ENCODE measurements around the gene HOXA5. TPM values are rescaled to one million over a fixed set of nuclear protein-coding genes. Genes with fewer than 3 reads are reported as not detected.

Gene HOXA5
- polyA plus RNA-seq, 3 donors, result 3.1 to 29.6 (median 11.8) TPM

DNA sequence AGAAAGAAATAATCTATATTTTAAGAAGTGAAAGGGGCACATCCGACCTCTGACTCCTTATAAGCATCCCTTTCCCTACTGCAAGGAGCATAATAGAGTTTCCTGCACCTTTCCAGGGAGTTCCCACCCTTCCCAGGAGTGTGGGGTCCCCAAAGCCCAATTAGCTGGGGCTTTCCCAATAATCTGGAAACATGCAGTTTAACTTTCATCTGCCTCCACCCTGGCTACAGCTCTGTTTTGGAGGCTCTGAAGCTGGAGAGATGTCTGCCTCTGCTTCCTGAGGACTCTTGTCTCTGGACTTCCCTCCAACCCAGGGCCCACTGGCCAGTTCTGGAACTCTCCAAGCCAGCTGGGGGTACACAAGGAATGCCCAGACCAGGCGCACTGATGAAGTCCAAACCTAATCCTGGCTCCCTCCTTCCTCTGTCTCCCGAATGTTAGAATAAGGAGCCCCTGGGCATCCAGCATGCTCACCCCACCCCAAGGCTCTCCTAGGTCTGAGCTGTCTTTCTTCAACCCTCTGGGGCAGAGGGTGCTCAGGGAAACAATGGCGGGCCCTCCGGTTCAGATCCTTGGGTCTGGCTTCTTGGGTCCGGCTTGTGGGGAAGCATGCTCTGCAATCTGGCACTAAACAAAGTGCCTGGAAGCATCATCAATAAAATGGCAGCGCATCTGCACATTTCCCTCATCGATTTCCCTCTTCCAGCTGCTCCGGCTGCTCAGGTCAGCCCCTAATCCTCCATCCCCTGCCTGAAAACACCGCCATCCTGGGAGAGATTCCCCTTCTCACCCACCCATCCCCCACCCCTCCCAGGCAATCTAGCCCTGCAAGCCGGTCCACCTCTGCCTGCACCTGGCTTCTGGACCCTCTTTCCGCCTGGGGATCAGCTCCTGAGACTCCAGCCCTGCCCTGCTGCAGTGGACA lies 26.3 kb downstream of the HOXA5 start:
- H3K27ac ChIP-seq (ENCODE audit: low read depth, low read length), result no peak overlapping the region
- WGBS, 3 donors, result 21 to 53% (median 52%) methylated on average over 12 of the region's 12 CpGs

DNA sequence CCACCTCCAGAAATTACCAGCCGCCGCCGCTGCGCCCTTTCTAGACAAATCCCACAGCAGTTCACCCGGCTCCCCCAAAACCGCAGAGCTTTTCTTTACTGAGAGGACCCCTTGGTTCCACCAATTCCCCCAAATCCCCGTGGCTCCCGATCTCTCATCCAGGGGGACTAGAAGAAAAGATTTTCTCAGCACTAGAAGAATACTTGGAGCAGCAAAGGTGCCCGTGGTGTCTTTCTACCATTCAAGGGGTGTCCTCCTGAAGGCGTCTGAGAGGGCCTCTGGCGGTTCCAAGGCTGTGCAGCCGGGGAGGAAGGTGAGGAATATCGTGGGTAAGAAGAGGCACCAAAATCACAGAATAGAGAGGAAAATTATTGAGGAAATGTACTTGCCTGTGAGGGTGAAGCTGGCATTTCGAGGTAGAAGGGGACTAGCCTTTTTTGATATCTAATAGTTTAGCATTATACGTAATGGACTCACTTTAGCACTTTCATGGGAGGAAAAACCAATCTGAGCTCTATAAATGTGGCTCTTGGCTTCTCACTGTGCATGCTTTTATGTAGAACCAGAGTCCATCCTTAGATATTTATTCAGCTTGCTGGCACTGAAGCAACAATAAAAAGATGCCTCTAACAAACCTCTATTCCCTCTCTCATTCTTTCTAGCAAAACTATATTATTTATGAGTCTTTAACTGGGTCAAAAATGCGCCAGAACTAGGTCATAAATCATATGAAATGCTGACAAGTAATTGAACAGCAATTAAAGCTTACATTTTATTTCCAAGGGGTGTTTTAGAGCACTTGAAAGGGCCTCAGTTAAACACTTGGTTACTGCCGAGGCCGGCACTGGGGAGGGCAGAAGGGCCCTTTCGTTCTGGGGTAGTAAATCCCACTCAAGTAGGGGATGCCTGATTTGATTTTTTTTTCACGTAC lies 27.2 kb downstream of the HOXA5 start:
- H3K27ac ChIP-seq (ENCODE audit: low read depth, low read length), result no peak overlapping the region
- 39 to 53% (median 50%) methylated on average over 20 of the region's 20 CpGs for WGBS, 3 donors

DNA sequence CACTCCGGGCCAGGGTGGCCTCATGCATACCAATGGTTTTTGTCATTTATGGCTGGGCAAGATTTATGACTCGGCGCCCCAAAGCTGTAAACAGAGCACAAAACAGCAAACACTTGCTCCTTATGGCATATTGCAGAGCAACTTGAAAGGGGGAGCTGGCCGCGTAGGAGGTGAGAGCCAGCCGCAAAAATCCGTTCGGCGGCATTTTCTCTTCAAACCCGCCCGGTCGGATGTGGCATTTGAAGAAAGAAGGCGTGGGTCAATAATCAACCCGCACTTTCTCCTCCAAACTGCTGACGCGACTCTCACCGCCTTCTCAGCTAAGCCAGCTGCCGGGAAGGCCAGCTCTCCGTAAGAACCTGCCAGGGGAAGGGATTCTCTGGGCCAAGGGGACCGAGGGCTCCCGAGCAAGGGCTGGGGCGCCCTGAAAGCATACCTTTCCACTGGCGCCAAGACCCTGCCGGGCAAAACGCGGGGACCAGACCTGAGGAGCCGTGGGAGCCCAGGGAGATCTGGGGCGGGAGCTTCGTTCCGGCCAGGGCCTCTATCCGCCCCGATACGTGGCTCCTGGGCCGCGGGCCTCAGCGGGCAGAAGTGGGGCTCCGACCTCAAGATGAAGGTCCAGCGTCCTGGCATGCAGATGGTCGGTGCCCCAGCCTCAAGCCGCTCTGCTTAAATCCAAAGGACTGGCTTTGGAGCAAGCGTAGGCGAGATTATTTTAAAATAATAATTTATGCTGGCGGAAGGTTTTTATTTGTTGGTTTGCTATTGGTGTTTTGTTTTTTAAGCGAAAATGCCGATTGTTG lies 28.1 kb downstream of the HOXA5 start:
- WGBS, 3 donors, result 21 to 49% (median 46%) methylated on average over 45 of the region's 45 CpGs
- peak overlapping the region; percentile 87 for H3K27ac ChIP-seq (ENCODE audit: low read depth, low read length)

DNA sequence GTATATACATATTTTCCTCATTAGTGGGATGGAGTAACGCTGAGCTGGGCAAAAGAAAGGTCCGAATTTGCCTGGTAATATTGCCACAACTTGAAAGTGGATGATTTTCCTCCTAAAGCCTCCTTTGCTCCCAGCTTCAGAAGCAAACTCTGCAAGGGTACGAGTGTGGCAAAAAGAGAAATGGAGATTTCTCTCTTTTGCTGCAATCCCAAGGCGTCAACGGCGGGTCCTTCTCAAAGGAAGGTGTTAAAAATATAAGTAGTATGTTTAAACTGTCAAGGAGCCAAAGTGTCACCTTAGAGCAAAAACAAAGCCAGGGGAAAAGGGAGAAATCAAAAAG lies 28.6 kb downstream of the HOXA5 start:
- WGBS, 3 donors, result 21 to 44% (median 39%) methylated on average over 6 of the region's 6 CpGs

DNA sequence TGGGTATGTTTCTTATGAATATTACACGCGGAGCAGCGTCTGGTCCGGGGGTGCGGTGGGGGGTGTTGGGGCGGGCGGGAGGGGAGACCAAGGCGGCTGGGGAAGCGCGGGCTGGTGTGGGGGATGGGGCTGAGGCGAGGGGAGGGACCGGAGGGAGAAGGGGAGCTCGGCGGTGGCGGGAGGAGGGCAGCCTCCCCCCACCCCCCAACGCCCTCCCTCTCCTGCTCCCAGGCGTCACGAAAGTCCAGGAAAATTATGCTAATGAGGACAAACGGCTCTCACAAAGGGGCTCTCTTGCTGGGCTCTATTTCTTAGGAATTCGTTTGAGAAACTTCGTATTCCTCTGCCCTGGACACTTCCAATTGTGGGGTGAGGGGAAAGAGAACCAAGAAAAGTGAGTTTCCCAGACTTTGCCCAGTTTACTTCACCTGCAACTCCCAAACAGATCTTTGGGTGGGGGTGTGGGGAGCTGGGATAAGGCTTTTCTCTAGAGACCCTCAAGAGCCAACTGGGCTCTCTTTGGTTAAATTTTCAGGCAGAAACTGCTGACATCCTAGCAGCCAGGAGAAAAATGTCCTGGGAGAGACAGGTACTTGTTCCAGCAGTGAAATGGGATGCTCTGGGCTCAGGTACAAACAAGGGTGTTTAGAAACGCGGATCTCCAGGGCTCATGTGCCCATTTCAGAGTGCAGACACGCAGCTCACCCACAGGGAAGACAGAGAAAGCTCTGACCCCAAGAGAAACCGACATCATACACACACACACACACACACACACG lies 29.3 kb downstream of the HOXA5 start:
- 11 to 55% (median 39%) methylated on average over 18 to 26 of the region's 26 CpGs for WGBS, 3 donors
- peak overlapping the region; percentile 51 for H3K27ac ChIP-seq (ENCODE audit: low read depth, low read length)

More for the DNA sequence above, 28.6 kb downstream of the HOXA5 start:
- H3K27ac ChIP-seq (ENCODE audit: low read depth, low read length), result peak overlapping the region; percentile 87

DNA sequence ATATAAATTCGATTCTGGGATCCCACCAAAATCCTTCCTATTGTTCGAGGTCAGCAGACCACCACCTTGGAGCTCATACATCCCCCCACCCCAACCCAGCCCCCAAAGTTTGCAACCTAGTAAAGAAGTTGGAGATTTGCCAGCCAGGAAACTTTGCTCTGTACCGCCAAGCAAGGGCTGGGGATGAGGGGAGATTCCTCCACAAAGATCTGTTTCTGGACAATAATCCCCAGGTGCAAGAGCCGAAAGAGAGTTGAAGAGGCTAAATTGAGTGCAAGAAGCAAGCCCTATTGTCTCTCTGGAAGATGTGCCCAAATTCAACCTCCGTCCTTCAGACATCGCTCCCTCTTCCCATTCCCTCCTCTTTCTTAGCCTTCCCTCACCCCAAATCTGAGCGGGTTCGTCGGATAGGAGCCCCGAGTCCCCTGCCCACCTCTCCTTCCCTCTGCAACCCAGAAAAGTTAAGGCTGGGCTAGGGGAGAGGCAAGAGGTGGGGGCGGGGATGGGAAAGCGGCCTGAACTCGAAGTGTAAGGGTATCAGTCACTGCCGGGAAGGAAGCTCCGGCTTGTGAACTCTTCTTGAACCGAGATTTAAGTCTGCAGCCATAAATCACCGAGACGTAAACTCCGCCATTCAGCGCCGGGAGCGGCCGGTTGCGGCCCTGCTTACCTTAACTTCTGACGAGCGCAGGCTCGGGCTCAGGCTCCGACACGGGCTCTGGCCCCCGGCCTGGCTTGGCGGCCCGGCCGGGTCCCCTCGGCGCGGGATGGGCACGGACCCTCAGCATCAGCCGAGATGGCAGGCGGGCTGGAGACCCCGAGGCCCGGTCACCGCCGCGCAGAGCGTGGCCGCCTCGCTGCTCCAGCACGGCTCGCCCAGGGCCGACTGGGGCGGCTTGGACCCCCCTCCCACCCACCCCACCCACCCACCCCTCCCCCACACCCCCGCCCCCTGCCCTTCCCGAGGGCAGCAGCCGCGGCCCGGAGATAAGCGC lies 30.2 kb downstream of the HOXA5 start:
- H3K27ac ChIP-seq (ENCODE audit: low read depth, low read length), result peak overlapping the region; percentile 79
- 12 to 44% (median 42%) methylated on average over 40 to 57 of the region's 57 CpGs for WGBS, 3 donors

DNA sequence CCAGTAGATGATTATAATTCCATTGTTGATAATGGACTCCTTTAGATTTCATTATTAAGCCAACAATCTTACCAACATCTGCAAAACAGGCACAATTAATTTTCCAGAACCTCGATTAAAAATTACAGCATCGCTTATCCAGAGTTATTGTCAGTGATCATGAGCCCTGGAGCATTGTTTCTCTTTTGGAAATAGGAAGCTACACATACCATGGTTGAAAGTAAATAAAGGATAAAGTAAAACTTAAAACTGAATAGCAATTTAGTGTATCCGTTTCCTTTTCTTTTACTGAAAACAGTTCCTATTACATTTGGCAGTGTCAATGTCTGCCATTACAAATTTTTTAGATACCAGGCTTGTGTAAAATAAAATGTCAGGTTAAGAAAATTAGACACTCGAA lies 31.1 kb downstream of the HOXA5 start:
- WGBS, 3 donors, result 32 to 41% (median 41%) methylated on average over 4 of the region's 4 CpGs

DNA sequence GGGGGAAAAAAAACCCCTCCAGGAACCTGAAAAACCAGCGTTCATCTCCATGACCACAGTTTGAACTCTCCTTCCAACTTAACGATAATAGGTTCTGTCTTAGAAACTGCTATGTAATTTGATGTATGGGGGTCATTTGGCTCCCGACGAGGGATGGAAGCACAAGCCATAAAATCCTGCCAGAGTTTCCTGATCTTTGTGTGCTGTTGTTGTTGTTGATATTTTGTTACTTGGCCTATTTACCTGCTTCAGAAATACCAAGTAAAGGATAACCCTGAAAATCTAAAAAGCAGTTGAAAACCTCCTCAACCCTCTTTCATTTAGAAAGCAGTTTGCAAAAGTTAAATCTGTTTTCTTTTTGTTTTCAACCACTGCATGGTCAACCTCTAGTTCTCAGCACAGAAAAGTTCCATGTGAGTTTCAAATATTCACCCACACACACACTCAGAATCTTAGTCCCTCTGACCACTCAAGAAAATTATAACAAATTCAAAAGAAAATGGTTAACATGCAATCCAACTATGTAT lies 31.7 kb downstream of the HOXA5 start:
- WGBS, 3 donors, result 13 to 40% (median 38%) methylated on average over 4 of the region's 4 CpGs

More for the DNA sequence above, 31.1 kb downstream of the HOXA5 start:
- H3K27ac ChIP-seq (ENCODE audit: low read depth, low read length), result no peak overlapping the region

DNA sequence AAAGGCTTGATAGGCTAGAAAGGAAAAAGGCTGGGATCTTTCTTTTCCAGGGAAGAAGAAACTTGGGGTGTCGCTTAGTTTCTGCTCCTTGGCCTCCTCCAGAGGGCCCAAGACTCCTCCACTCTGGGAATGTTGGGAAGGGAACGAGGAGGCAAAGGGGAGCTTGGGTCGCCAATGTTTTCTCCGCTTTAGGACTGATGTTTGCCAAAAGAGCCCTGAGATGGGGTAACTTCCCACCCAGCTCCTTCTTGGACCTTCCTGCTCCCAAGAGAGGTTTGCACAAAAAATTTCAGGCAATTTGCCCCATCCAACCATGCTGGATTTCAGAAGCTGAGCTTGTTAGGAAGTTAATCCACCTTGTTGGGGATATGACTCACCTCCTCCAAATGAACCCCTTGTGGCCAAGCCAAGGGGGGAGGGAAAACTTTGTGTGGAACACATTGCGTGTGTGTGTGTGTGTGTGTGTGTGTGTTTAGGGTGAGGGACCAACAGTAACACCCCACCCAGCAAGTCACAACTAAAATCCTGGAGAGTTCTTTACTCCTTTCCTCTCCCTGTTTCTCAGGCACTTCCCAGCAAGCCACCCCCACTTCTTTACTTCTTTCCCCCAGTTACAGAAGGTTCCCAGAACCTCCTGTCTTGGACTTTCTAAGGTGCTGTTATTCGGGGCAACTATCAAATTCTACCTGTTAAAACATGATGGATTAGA lies 32.3 kb downstream of the HOXA5 start:
- WGBS, 3 donors, result 21 to 48% (median 33%) methylated on average over 6 of the region's 6 CpGs
- peak overlapping the region; percentile 82 for H3K27ac ChIP-seq (ENCODE audit: low read depth, low read length)

More for the DNA sequence above, 31.7 kb downstream of the HOXA5 start:
- H3K27ac ChIP-seq (ENCODE audit: low read depth, low read length), result peak overlapping the region; percentile 91

DNA sequence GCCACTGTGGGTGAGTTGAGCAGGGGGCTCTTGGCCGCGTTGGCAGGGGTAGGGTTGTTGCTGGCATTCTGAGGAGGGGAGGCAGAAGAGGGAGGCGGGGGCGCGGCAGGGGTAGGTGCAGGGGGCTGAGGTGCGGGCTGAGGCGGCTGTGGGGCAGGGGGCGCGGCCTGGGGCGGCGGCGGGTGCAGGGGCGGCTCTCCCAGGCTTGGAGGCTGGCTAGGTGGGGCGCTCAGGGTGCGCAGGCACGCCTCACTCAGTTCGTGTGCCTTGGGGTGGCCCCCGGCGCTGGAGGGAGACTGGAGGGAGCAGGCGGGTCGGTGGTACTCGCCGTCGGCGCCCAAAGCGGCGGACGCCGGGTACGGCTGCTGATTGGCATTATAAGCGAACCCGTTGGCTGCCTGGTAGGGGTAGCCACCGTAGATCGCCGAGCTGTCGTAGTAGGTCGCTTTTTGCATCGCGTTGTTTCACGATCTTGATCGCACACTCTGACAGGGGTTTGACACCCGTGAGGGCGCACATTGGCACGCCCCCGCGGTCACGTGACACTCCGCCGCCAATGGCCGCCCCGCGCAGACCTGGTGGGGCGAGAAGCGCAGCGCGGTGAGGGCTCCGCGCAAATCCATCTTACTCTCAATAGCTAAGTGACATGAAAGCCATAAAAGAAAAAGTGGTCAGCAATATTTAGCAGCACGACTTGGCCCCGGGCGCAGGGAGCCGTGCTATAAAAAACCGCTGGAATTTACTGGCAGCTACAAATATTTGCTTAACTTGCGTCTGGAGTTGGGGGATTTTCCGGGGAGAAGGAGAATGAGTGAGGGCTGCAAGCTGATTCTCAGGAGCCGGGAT lies 33.1 kb downstream of the HOXA5 start:
- peak overlapping the region; percentile 82 for H3K27ac ChIP-seq (ENCODE audit: low read depth, low read length)
- WGBS, 3 donors, result 23 to 63% (median 59%) methylated on average over 64 to 66 of the region's 66 CpGs

DNA sequence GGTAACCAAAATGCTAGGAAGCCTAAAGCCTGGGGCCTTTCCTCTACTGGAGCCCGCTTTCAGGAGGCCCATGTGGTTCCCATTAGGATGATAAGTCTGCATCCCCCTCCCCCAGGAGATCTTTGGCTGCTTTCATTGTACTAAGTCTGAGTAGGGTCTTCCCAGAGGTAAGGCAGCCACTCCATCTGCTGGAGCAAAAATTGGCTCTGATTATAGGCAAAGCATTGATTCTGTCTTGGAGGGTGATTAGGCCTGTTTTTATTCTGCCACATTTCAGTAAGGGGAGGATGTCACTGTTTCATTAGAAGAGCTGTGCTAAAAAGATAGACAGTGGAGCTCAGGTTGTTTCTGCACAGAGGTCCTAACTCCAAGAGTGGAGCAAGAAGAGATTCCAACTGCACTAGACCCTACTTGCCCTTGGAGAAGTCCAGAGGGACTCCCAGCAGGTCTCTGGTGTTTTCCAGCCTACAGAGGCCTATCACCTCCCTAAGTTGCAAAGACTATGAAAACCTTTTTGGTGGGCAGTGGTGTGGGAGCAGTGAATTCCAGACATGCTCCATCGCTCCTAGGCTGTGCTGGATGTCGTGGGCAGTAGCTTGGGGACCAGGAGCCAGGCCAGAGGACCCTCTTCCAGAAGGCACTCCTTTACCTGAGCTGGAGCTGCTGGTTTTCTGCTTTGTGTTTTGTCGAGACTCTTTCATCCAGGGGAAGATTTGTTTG lies 33.9 kb downstream of the HOXA5 start:
- H3K27ac ChIP-seq (ENCODE audit: low read depth, low read length), result peak overlapping the region; percentile 77
- WGBS, 3 donors, result 68 to 89% (median 81%) methylated on average over 4 of the region's 4 CpGs

DNA sequence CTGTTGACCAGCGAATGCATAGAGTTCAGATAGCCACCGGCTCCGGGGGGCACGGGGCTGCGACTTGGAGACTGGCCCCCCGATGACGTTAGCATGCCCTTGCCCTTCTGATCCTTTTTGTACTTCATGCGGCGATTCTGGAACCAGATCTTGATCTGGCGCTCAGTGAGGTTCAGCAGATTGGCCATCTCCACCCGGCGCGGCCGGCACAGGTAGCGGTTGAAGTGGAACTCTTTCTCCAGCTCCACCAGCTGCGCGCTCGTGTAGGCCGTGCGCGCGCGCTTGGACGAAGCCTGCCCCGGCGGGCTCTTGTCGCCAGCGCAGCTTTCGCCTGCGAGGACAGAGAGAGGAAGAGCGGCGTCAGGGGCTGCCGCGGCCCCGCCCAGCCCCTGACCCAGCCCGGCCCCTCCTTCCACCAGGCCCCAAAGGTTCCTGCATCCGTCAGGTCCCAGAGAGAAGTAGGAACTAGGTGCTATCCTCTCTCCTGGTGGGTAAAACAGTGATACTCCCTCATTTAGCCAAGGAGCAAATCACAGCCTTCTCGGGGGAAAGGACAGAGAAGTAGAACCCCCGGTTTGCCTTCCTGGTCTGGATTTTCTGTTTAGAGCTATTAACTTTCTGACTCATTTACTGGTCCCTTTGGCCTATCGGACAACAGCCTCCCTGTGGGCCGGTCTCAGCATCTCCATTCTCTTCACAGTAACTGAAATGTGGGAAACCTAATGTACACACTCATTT lies 34.9 kb downstream of the HOXA5 start:
- H3K27ac ChIP-seq (ENCODE audit: low read depth, low read length), result peak overlapping the region; percentile 77
- 11 to 48% (median 39%) methylated on average over 37 to 41 of the region's 41 CpGs for WGBS, 3 donors

Measured in adipose tissue (tissue), 3 donors.